H1 (cell line): ENCODE results near the gene SKAP1. TPM values are rescaled to one million over a fixed set of nuclear protein-coding genes. Genes with fewer than 3 reads are reported as not detected.

Experiments
- ASH2L ChIP-seq: fragments of 200-600, 300-600 bp; sonication (generic); IDR thresholded peaks from one replicate; pipeline ENCODE4 v1.7.1; 2017; ENCODE audit warnings: low read length
- CBX8 ChIP-seq: fragments of 300-800, 300-1000 bp; sonication (generic); IDR thresholded peaks from 2 replicates; pipeline ENCODE4 v1.7.1; 2016; ENCODE audit warnings: low read depth, low read length, borderline replicate concordance
- CEBPB ChIP-seq: IDR thresholded peaks from 2 replicates; pipeline ENCODE4 v1.6.1; 2012; ENCODE audit warnings: low read depth, low read length
- CREB1 ChIP-seq: IDR thresholded peaks from 2 replicates; pipeline ENCODE4 v1.6.1; 2012; ENCODE audit warnings: inconsistent platforms
- KDM1A ChIP-seq: fragments of 200-600, 300-600 bp; sonication (generic); IDR thresholded peaks from 2 replicates; pipeline ENCODE4 v1.7.1; 2016; ENCODE audit warnings: mild to moderate bottlenecking, low read length, borderline replicate concordance
- RBBP5 ChIP-seq: IDR thresholded peaks from 2 replicates; pipeline ENCODE4 v1.7.1; 2012; ENCODE audit warnings: low read depth, mild to moderate bottlenecking, inconsistent platforms, low read length, moderate library complexity, borderline replicate concordance
- SIX5 ChIP-seq: IDR thresholded peaks from 2 replicates; pipeline ENCODE4 v1.6.1; 2011; ENCODE audit warnings: mild to moderate bottlenecking, low read depth, low read length
- polyA plus RNA-seq, 7 experiments: library from polyadenylated mRNA; depleted of rRNA in 3 of 7; stranded (reverse) in 5 of 7; unstranded in 2 of 7; fragments of >200 nt in 5 of 7; fragments of 200-250 nt in 2 of 7; gene quantifications; 1 replicate in 5 of 7; 2 replicates in 1 of 7; 4 replicates in 1 of 7; pipeline versions ENCODE4 v1.2.1 to v1.2.3, GENCODE V29; 2011 to 2013; ENCODE audit warnings: missing spikeins in 2 of 7, mixed read lengths in 2 of 7
- total RNA-seq: library from RNA; stranded (reverse); fragmentation: NEBNext Ultra II Directional; extraction: Animal tissue kit (Norgen Biotek cat#: 25700); gene quantifications from 2 replicates; pipeline ENCODE4 v1.2.1, GENCODE V29; 2021
- TF ChIP-seq, protein P1 (sequence below): fragments of 300-600 bp; sonication (generic); IDR thresholded peaks from 2 replicates; pipeline ENCODE4 v1.7.1; 2012; ENCODE audit warnings: low read length, moderate library complexity, mild to moderate bottlenecking, inconsistent platforms; ENCODE audit not compliant: insufficient replicate concordance

The SKAP1 gene
- total and polyA plus RNA-seq, 2 of the 8 experiments (the other 6 are each of a cell fraction or from before 2014, with no cell fraction given): not detected

DNA sequence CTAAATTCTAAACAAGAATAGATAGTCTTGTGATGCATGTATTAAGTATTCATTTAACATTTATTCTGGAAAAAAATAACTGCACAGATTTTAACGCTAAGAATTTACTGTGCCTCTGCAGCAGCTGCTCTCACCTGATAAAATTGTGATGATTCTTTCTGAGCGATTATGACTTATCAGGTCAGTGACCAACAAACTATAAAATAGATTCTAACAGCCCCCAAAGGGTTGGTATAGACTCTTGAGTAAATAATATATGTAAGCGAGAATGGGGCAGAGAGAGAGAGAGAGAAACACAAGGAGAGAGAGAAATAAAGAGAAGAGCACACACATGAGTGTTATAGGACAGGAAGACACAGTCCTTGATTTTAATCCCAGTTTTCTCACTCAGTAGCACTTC is 178.1 kb downstream of the SKAP1 start (continued):
- no peak for TF ChIP-seq KDM1A
- TF ChIP-seq ASH2L: no peak
- no peak for TF ChIP-seq CREB1
- TF ChIP-seq RBBP5: no peak
- TF ChIP-seq CEBPB: no peak
- no peak for TF ChIP-seq SIX5
- TF ChIP-seq, protein P1, sequence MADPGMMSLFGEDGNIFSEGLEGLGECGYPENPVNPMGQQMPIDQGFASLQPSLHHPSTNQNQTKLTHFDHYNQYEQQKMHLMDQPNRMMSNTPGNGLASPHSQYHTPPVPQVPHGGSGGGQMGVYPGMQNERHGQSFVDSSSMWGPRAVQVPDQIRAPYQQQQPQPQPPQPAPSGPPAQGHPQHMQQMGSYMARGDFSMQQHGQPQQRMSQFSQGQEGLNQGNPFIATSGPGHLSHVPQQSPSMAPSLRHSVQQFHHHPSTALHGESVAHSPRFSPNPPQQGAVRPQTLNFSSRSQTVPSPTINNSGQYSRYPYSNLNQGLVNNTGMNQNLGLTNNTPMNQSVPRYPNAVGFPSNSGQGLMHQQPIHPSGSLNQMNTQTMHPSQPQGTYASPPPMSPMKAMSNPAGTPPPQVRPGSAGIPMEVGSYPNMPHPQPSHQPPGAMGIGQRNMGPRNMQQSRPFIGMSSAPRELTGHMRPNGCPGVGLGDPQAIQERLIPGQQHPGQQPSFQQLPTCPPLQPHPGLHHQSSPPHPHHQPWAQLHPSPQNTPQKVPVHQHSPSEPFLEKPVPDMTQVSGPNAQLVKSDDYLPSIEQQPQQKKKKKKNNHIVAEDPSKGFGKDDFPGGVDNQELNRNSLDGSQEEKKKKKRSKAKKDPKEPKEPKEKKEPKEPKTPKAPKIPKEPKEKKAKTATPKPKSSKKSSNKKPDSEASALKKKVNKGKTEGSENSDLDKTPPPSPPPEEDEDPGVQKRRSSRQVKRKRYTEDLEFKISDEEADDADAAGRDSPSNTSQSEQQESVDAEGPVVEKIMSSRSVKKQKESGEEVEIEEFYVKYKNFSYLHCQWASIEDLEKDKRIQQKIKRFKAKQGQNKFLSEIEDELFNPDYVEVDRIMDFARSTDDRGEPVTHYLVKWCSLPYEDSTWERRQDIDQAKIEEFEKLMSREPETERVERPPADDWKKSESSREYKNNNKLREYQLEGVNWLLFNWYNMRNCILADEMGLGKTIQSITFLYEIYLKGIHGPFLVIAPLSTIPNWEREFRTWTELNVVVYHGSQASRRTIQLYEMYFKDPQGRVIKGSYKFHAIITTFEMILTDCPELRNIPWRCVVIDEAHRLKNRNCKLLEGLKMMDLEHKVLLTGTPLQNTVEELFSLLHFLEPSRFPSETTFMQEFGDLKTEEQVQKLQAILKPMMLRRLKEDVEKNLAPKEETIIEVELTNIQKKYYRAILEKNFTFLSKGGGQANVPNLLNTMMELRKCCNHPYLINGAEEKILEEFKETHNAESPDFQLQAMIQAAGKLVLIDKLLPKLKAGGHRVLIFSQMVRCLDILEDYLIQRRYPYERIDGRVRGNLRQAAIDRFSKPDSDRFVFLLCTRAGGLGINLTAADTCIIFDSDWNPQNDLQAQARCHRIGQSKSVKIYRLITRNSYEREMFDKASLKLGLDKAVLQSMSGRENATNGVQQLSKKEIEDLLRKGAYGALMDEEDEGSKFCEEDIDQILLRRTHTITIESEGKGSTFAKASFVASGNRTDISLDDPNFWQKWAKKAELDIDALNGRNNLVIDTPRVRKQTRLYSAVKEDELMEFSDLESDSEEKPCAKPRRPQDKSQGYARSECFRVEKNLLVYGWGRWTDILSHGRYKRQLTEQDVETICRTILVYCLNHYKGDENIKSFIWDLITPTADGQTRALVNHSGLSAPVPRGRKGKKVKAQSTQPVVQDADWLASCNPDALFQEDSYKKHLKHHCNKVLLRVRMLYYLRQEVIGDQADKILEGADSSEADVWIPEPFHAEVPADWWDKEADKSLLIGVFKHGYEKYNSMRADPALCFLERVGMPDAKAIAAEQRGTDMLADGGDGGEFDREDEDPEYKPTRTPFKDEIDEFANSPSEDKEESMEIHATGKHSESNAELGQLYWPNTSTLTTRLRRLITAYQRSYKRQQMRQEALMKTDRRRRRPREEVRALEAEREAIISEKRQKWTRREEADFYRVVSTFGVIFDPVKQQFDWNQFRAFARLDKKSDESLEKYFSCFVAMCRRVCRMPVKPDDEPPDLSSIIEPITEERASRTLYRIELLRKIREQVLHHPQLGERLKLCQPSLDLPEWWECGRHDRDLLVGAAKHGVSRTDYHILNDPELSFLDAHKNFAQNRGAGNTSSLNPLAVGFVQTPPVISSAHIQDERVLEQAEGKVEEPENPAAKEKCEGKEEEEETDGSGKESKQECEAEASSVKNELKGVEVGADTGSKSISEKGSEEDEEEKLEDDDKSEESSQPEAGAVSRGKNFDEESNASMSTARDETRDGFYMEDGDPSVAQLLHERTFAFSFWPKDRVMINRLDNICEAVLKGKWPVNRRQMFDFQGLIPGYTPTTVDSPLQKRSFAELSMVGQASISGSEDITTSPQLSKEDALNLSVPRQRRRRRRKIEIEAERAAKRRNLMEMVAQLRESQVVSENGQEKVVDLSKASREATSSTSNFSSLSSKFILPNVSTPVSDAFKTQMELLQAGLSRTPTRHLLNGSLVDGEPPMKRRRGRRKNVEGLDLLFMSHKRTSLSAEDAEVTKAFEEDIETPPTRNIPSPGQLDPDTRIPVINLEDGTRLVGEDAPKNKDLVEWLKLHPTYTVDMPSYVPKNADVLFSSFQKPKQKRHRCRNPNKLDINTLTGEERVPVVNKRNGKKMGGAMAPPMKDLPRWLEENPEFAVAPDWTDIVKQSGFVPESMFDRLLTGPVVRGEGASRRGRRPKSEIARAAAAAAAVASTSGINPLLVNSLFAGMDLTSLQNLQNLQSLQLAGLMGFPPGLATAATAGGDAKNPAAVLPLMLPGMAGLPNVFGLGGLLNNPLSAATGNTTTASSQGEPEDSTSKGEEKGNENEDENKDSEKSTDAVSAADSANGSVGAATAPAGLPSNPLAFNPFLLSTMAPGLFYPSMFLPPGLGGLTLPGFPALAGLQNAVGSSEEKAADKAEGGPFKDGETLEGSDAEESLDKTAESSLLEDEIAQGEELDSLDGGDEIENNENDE: no peak
- TF ChIP-seq CBX8: no peak
